Kidney capillary endothelial cell (primary cell): ENCODE data around the gene LPAR2.

Experiments
- DNase-seq: peaks from one replicate; pipeline ENCODE4 v3.0.0-alpha.2; 2018; ENCODE audit warnings: low spot score

LPAR2 gene

GRCh38 chr19:19597809-19598306 lies 30.2 kb downstream of the LPAR2 start:
- no peak for DNase-seq

GRCh38 chr19:19595171-19595701 lies 32.8 kb downstream of the LPAR2 start:
- DNase-seq, result no peak

- DNase-seq, result no peak
Measured at GRCh38 chr19:19594381-19594780, 33.6 kb downstream of the LPAR2 start.

- no peak for DNase-seq
Measured at GRCh38 chr19:19592690-19593089, 35.3 kb downstream of the LPAR2 start.

- no peak for DNase-seq
Measured at GRCh38 chr19:19591133-19591825, 36.7 kb downstream of the LPAR2 start.

GRCh38 chr19:19588546-19588945 lies 39.5 kb downstream of the LPAR2 start:
- DNase-seq, result no peak

GRCh38 chr19:19587771-19588170 lies 40.2 kb downstream of the LPAR2 start:
- DNase-seq, result no peak

- DNase-seq, result no peak
Measured at GRCh38 chr19:19584356-19584755, 43.7 kb downstream of the LPAR2 start.

- no peak for DNase-seq
Measured at GRCh38 chr19:19582471-19582870, 45.5 kb downstream of the LPAR2 start.

GRCh38 chr19:19581391-19581790 lies 46.6 kb downstream of the LPAR2 start:
- no peak for DNase-seq

GRCh38 chr19:19580418-19580817 lies 47.6 kb downstream of the LPAR2 start:
- no peak for DNase-seq

- no peak for DNase-seq
Measured at GRCh38 chr19:19579533-19580361, 48.3 kb downstream of the LPAR2 start.

- no peak for DNase-seq
Measured at GRCh38 chr19:19578252-19578651, 49.8 kb downstream of the LPAR2 start.

GRCh38 chr19:19575411-19575810 lies 52.6 kb downstream of the LPAR2 start:
- DNase-seq, result no peak
